SW 1271 (cell line): ENCODE results near the gene YOD1.
A peak's percentile ranks its signal among the peaks of the same experiment; 100 is the strongest.

Experiments
- DNase-seq, 2 experiments: peaks; one replicate each; lab custom pipeline; 2025; lab: John Stamatoyannopoulos, UW

The YOD1 gene

GRCh38 chr1:207007352-207008033, 43.5 kb downstream of the YOD1 start:
- peak; percentile 38 to 57 for DNase-seq

GRCh38 chr1:207006914-207007313, 44.1 kb downstream of the YOD1 start:
- no peak for DNase-seq

- no peak for DNase-seq
Measured at GRCh38 chr1:207006083-207006482, 44.9 kb downstream of the YOD1 start.

GRCh38 chr1:207004931-207005830, 45.8 kb downstream of the YOD1 start:
- peak in 1 of 2 experiments; percentile 59 for DNase-seq

GRCh38 chr1:207003210-207003609, 47.8 kb downstream of the YOD1 start:
- no peak for DNase-seq

- no peak for DNase-seq
Measured at GRCh38 chr1:207002724-207003146, 48.3 kb downstream of the YOD1 start.

- DNase-seq, result no peak
Measured at GRCh38 chr1:207001492-207002245, 49.3 kb downstream of the YOD1 start.

GRCh38 chr1:207000651-207001291, 50.2 kb downstream of the YOD1 start:
- no peak for DNase-seq

- DNase-seq, result no peak
Measured at GRCh38 chr1:206998816-206999215, 52.2 kb downstream of the YOD1 start.
